IMR-90 (cell line): ENCODE measurements around the gene HMOX2. TPM values are rescaled to one million over a fixed set of nuclear protein-coding genes. Genes with fewer than 3 reads are reported as not detected.

Experiments
- ATAC-seq: fragments of 200-7000 bp; cut with Tn5 transposase; 2 replicates; pipeline ENCODE4 v1.9.1; 2020; ENCODE audit warnings: low read depth, mild to moderate bottlenecking, moderate library complexity
- BruUV-seq: library from RNA; stranded (reverse); fragments of 400-500 nt; replicated peaks from 2 replicates; lab custom pipeline; 2021; lab: Mats Ljungman, UMichigan
- CTCF ChIA-PET: fragments of 300-600 bp; formaldehyde crosslinking; extraction: SDS; loops from one replicate; lab custom pipeline; 2021; ENCODE audit warnings: antibody characterized with exemption; lab: Yijun Ruan, JAX
- POLR2A ChIA-PET: fragments of 300-600 bp; sonication (Branson Sonifier 250); formaldehyde crosslinking; loops from one replicate; lab custom pipeline; 2022; ENCODE audit warnings: antibody characterized with exemption; ENCODE audit not compliant: unreplicated experiment; lab: Charles Lee
- DNase-seq: peaks from one replicate; pipeline ENCODE4 v3.0.0; 2013
- H2AFZ ChIP-seq: replicated peaks from 2 replicates; pipeline ENCODE3; 2013; ENCODE audit warnings: low read length, mild to moderate bottlenecking; ENCODE audit not compliant: poor library complexity
- H2AK5ac ChIP-seq: 2 replicates; pipeline ENCODE4 v1.6.1; 2013; ENCODE audit warnings: low read depth, low read length, inconsistent platforms
- H2AK9ac ChIP-seq: replicated peaks from 2 replicates; pipeline ENCODE3; 2013; ENCODE audit warnings: mild to moderate bottlenecking, low read depth, low read length, moderate library complexity; ENCODE audit not compliant: poor library complexity
- H2BK120ac ChIP-seq: 2 replicates; pipeline ENCODE4 v1.6.1; 2013; ENCODE audit warnings: low read depth, low read length, inconsistent platforms
- H2BK15ac ChIP-seq: 3 replicates; pipeline ENCODE4 v1.6.1; 2013; ENCODE audit warnings: low read depth, low read length, inconsistent platforms
- H2BK20ac ChIP-seq: 2 replicates; pipeline ENCODE4 v1.6.1; 2013; ENCODE audit warnings: low read depth, mild to moderate bottlenecking, inconsistent platforms, low read length, moderate library complexity
- H2BK5ac ChIP-seq: 2 replicates; pipeline ENCODE4 v1.6.1; 2013; ENCODE audit warnings: mild to moderate bottlenecking, low read depth, low read length, inconsistent platforms; ENCODE audit not compliant: poor library complexity, severe bottlenecking
- H3K14ac ChIP-seq: replicated peaks from 2 replicates; pipeline ENCODE4 v1.6.1; 2013; ENCODE audit warnings: low read depth, low read length, inconsistent platforms
- H3K18ac ChIP-seq: 2 replicates; pipeline ENCODE4 v1.6.1; 2013; ENCODE audit warnings: low read depth, low read length, control low read depth
- H3K23ac ChIP-seq: 2 replicates; pipeline ENCODE4 v1.6.1; 2013; ENCODE audit warnings: low read depth, low read length, inconsistent platforms
- H3K27ac ChIP-seq: 2 replicates; pipeline ENCODE4 v1.5.1; 2013; ENCODE audit warnings: mild to moderate bottlenecking, control low read depth, low read length; ENCODE audit not compliant: insufficient read depth
- H3K27me3 ChIP-seq: 2 replicates; pipeline ENCODE4 v1.6.1; 2013; ENCODE audit warnings: low read length; ENCODE audit not compliant: control insufficient read depth, insufficient read depth
- H3K36me3 ChIP-seq: 2 replicates; pipeline ENCODE4 v1.6.1; 2013; ENCODE audit warnings: low read length, mixed read lengths; ENCODE audit not compliant: control insufficient read depth, insufficient read depth
- H3K4ac ChIP-seq: 2 replicates; pipeline ENCODE4 v1.6.1; 2013; ENCODE audit warnings: low read depth, low read length, inconsistent platforms
- H3K4me1 ChIP-seq: 2 replicates; pipeline ENCODE4 v1.6.1; 2013; ENCODE audit warnings: low read length, mixed read lengths; ENCODE audit not compliant: control insufficient read depth, insufficient read depth
- H3K4me2 ChIP-seq: 2 replicates; pipeline ENCODE4 v1.6.1; 2013; ENCODE audit warnings: low read depth, mild to moderate bottlenecking, control low read depth, low read length, moderate library complexity
- H3K4me3 ChIP-seq: 2 replicates; pipeline ENCODE4 v1.5.1; 2013; ENCODE audit warnings: low read depth, mild to moderate bottlenecking, control low read depth, low read length, moderate library complexity; ENCODE audit not compliant: insufficient read depth
- H3K56ac ChIP-seq: 2 replicates; pipeline ENCODE4 v1.6.1; 2013; ENCODE audit warnings: low read length, inconsistent platforms; ENCODE audit not compliant: insufficient read depth; ENCODE audit errors: extremely low read depth
- H3K79me1 ChIP-seq, 2 experiments: 2 replicates each; pipeline ENCODE4 v1.6.1; 2013; ENCODE audit warnings: low read length in 2 of 2, inconsistent platforms in 1 of 2, low read depth in 1 of 2
- H3K9ac ChIP-seq: 2 replicates; pipeline ENCODE4 v1.6.1; 2013; ENCODE audit warnings: low read depth, low read length, control low read depth
- H3K9me1 ChIP-seq: 2 replicates; pipeline ENCODE4 v1.6.1; 2013; ENCODE audit warnings: low read length, inconsistent platforms; ENCODE audit not compliant: insufficient read depth
- H3K9me3 ChIP-seq: 2 replicates; pipeline ENCODE4 v1.6.1; 2013; ENCODE audit warnings: low read length; ENCODE audit not compliant: control insufficient read depth, insufficient read depth
- H4K20me1 ChIP-seq: 2 replicates; pipeline ENCODE4 v1.6.1; 2013; ENCODE audit warnings: low read length, inconsistent platforms; ENCODE audit not compliant: insufficient read depth
- H4K5ac ChIP-seq: 2 replicates; pipeline ENCODE4 v1.6.1; 2013; ENCODE audit warnings: mild to moderate bottlenecking, low read depth, low read length, control low read depth
- H4K8ac ChIP-seq, 2 experiments: 2 replicates each; pipeline ENCODE4 v1.6.1; 2013; ENCODE audit warnings: low read depth in 2 of 2, low read length in 2 of 2, control low read depth in 1 of 2, inconsistent platforms in 1 of 2
- H4K91ac ChIP-seq: 2 replicates; pipeline ENCODE4 v1.6.1; 2013; ENCODE audit warnings: low read depth, low read length, inconsistent platforms; ENCODE audit not compliant: insufficient read depth
- BHLHE40 ChIP-seq: fragments of 150-350 bp; IDR thresholded peaks from 2 replicates; pipeline ENCODE4 v1.6.1; 2016; ENCODE audit warnings: mild to moderate bottlenecking, low read depth, low read length
- CEBPB ChIP-seq: IDR thresholded peaks from 2 replicates; pipeline ENCODE4 v1.6.1; 2012; ENCODE audit warnings: low read depth, low read length, improper control_type of control experiment
- CHD1 ChIP-seq: IDR thresholded peaks from 2 replicates; pipeline ENCODE4 v1.6.1; 2012; ENCODE audit warnings: low read depth, low read length, improper control_type of control experiment
- FOS ChIP-seq: fragments of 150-350 bp; IDR thresholded peaks from 2 replicates; pipeline ENCODE4 v1.6.1; 2016; ENCODE audit warnings: low read depth, low read length
- MAFK ChIP-seq: IDR thresholded peaks from 2 replicates; pipeline ENCODE4 v1.6.1; 2012; ENCODE audit warnings: low read depth, low read length, improper control_type of control experiment
- MAZ ChIP-seq: IDR thresholded peaks from 2 replicates; pipeline ENCODE4 v1.6.1; 2012; ENCODE audit warnings: low read depth, mild to moderate bottlenecking, low read length, improper control_type of control experiment, moderate library complexity, borderline replicate concordance
- MXI1 ChIP-seq: IDR thresholded peaks from 2 replicates; pipeline ENCODE4 v1.6.1; 2012; ENCODE audit warnings: low read depth, mild to moderate bottlenecking, low read length, moderate library complexity, borderline replicate concordance
- NFE2L2 ChIP-seq: fragments of 150-350 bp; IDR thresholded peaks from 2 replicates; pipeline ENCODE4 v1.6.1; 2016; ENCODE audit warnings: low read depth, mild to moderate bottlenecking, low read length
- POLR2A ChIP-seq: IDR thresholded peaks from 2 replicates; pipeline ENCODE4 v1.6.1; 2012; ENCODE audit warnings: mild to moderate bottlenecking, low read depth, low read length
- RAD21 ChIP-seq: IDR thresholded peaks from 2 replicates; pipeline ENCODE4 v1.6.1; 2012; ENCODE audit warnings: low read length, improper control_type of control experiment
- RCOR1 ChIP-seq: IDR thresholded peaks from 2 replicates; pipeline ENCODE4 v1.6.1; 2012; ENCODE audit warnings: mild to moderate bottlenecking, low read length, improper control_type of control experiment; ENCODE audit not compliant: insufficient replicate concordance
- RFX5 ChIP-seq: IDR thresholded peaks from 2 replicates; pipeline ENCODE4 v1.8.0; 2012; ENCODE audit warnings: low read depth, mild to moderate bottlenecking, low read length, moderate library complexity
- SMC3 ChIP-seq: fragments of 150-350 bp; IDR thresholded peaks from 2 replicates; pipeline ENCODE4 v1.6.1; 2016; ENCODE audit warnings: low read depth, mild to moderate bottlenecking, antibody characterized with exemption, low read length, moderate library complexity
- WGBS, 2 experiments: methylation state at CpG; one replicate each; pipeline versions ENCODE4 v1.1.5 to v1.1.7; 2013; ENCODE audit warnings: missing lambda C conversion rate in 2 of 2; ENCODE audit not compliant: insufficient read length in 1 of 2; ENCODE audit errors: extremely low coverage in 2 of 2; 5-methylcytosine and 5-hydroxymethylcytosine counted together
- dilution Hi-C: fragments of 300-500 bp; cut with HindIII; formaldehyde crosslinking; loops from one replicate; pipeline ENCODE4 v1.14.3; 2018; ENCODE audit warnings: low sequenced_read_pairs; ENCODE audit not compliant: unreplicated experiment
- in situ Hi-C: fragments of 300-500 bp; cut with MboI; formaldehyde crosslinking; loops from 3 replicates; pipeline ENCODE4 v1.14.3; 2019; ENCODE audit warnings: low sequenced_read_pairs, inconsistent platforms, mixed read lengths
- intact Hi-C: fragments of 100-400 bp; cut with micrococcal nuclease; formaldehyde crosslinking; loops from 2 replicates; pipeline ENCODE4 v1.10.0; 2022
- polyA plus RNA-seq, 3 experiments: library from polyadenylated mRNA; depleted of rRNA; stranded (reverse); fragments of >200 nt; gene quantifications; 2 replicates each; pipeline ENCODE4 v1.2.3, GENCODE V29; 2012; ENCODE audit warnings: low replicate concordance in 1 of 3
- total RNA-seq: library from RNA; depleted of rRNA; stranded (reverse); fragments of >200 nt; gene quantifications from 2 replicates; pipeline ENCODE4 v1.2.3, GENCODE V29; 2012
- TF ChIP-seq, protein P1 (sequence below): conservative IDR thresholded peaks from 2 replicates; pipeline ENCODE4 v1.5.1; 2012; ENCODE audit warnings: mild to moderate bottlenecking, low read depth, low read length, improper control_type of control experiment
- TF ChIP-seq, protein P2 (sequence below): fragments of 150-350 bp; IDR thresholded peaks from 2 replicates; pipeline ENCODE4 v1.6.1; 2017; ENCODE audit warnings: mild to moderate bottlenecking, antibody characterized with exemption, low read length, low read depth
- TF ChIP-seq, protein P3 (sequence below): fragments of 150-350 bp; IDR thresholded peaks from 2 replicates; pipeline ENCODE4 v1.6.1; 2016; ENCODE audit warnings: low read depth, mild to moderate bottlenecking, low read length, moderate library complexity, borderline replicate concordance

Gene HMOX2
- total and polyA plus RNA-seq, 2 of the 4 experiments (the other 2 are of a cell fraction): 93.9 to 98.8 TPM

DNA sequence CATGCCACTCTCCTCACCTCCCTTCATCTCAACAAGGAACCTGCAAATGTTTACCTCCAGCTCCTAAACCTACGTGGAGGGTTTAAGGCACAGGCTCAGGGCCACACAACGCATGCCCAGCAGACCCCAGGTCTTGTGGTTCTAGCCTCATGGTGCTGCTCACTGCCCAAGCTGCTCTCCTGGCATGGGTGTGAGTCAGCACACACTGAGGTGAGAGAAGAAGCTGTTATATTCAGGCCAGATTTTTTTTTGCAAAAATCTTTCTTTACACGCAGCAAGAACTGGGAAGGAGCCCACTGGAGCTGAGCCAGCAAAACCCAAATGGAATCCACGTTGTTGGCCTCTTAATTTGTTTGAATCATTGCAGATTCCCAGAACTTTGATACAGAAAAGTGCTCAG is 74.4 kb downstream of the HMOX2 start:
- Histone ChIP-seq H2AFZ (peak overlapping the region; percentile 51), H3K4ac (no peak overlapping the region), H3K27me3 (peaks cover 33% of the 10 kb centered on the region), H3K4me2 (no peak overlapping the region), H2BK120ac (no peak overlapping the region), H3K9ac (no peak overlapping the region), H3K4me1 (no peaks in the 10 kb centered on the region), H3K27ac (no peak overlapping the region), H3K23ac (no peak overlapping the region), H4K20me1 (no peaks in the 10 kb centered on the region), H2BK5ac (no peak overlapping the region), H3K79me1 (no peaks in the 10 kb centered on the region), H4K91ac (no peak overlapping the region), H3K9me3 (no peaks in the 10 kb centered on the region), H3K36me3 (no peaks in the 10 kb centered on the region), H4K5ac (no peak overlapping the region), H3K56ac (no peak overlapping the region), H3K14ac (no peak overlapping the region), H3K9me1 (no peaks in the 10 kb centered on the region), H3K4me3 (no peak overlapping the region), H3K18ac (no peak overlapping the region), H2AK9ac (no peak overlapping the region), H4K8ac (no peak overlapping the region), H2BK20ac (no peak overlapping the region), H2BK15ac (no peak overlapping the region), H2AK5ac (no peak overlapping the region)
- intact Hi-C loops: no loop called here
- ChIA-PET POLR2A (no interaction called here), CTCF (no interaction called here)
- no peak for DNase-seq
- no TSS peak for BruUV-seq
- TF ChIP-seq MXI1 (no peak), SMC3 (no peak), POLR2A (no peak), MAFK (no peak), CHD1 (no peak), RAD21 (no peak), MAZ (no peak), BHLHE40 (no peak), CEBPB (no peak), FOS (no peak), RCOR1 (no peak), NFE2L2 (no peak), RFX5 (no peak)
- TF ChIP-seq, protein P1, sequence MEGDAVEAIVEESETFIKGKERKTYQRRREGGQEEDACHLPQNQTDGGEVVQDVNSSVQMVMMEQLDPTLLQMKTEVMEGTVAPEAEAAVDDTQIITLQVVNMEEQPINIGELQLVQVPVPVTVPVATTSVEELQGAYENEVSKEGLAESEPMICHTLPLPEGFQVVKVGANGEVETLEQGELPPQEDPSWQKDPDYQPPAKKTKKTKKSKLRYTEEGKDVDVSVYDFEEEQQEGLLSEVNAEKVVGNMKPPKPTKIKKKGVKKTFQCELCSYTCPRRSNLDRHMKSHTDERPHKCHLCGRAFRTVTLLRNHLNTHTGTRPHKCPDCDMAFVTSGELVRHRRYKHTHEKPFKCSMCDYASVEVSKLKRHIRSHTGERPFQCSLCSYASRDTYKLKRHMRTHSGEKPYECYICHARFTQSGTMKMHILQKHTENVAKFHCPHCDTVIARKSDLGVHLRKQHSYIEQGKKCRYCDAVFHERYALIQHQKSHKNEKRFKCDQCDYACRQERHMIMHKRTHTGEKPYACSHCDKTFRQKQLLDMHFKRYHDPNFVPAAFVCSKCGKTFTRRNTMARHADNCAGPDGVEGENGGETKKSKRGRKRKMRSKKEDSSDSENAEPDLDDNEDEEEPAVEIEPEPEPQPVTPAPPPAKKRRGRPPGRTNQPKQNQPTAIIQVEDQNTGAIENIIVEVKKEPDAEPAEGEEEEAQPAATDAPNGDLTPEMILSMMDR: no peak
- TF ChIP-seq, protein P2, sequence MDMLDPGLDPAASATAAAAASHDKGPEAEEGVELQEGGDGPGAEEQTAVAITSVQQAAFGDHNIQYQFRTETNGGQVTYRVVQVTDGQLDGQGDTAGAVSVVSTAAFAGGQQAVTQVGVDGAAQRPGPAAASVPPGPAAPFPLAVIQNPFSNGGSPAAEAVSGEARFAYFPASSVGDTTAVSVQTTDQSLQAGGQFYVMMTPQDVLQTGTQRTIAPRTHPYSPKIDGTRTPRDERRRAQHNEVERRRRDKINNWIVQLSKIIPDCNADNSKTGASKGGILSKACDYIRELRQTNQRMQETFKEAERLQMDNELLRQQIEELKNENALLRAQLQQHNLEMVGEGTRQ: no peak
- TF ChIP-seq, protein P3, sequence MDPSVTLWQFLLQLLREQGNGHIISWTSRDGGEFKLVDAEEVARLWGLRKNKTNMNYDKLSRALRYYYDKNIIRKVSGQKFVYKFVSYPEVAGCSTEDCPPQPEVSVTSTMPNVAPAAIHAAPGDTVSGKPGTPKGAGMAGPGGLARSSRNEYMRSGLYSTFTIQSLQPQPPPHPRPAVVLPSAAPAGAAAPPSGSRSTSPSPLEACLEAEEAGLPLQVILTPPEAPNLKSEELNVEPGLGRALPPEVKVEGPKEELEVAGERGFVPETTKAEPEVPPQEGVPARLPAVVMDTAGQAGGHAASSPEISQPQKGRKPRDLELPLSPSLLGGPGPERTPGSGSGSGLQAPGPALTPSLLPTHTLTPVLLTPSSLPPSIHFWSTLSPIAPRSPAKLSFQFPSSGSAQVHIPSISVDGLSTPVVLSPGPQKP: no peak
- dilution Hi-C loops: no loop called here
- 10% methylated on average over 2 of the region's 4 CpGs; no CpG with 5 or more reads in 1 of the 2 experiments for WGBS, 2 experiments
- no peak for ATAC-seq
- in situ Hi-C loops: no loop called here
